LNCaP clone FGC (cell line): ENCODE results near the gene PRDM1.
A peak's percentile ranks its signal among the peaks of the same experiment; 100 is the strongest.

Experiments
- DNase-seq: peaks from one replicate; pipeline ENCODE4 v3.0.0-alpha.2; 2011; ENCODE audit warnings: low read depth
- H3K4me3 ChIP-seq: 2 replicates; pipeline ENCODE4 v1.5.1; 2011; ENCODE audit warnings: mild to moderate bottlenecking, low read depth, low read length, control low read depth
- TF ChIP-seq, protein P1 (sequence below): IDR thresholded peaks from 2 replicates; pipeline ENCODE4 v1.5.1; 2012; ENCODE audit warnings: mild to moderate bottlenecking; ENCODE audit not compliant: control insufficient read depth, insufficient read depth; ENCODE audit errors: extremely low read depth

Gene PRDM1

DNA sequence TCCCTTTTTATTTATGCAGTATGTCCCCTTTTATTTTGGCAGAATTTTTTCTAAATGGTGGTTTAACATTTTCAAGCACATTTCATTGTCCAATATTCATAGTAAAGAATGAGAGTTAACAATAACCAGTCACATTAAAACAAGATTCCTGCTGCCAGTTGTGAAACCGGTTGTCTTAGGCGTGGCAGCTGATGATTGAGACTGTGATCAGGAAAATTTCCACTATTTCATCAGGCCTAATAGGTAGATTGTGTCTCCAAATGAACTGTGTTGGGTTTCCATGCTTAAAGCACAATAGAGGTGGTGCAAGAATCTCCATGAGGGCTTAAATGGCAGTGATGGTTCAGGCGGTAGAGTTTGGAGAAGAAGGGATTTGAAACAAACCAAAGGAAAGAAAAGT is 15.3 kb downstream of the PRDM1 start:
- H3K4me3 ChIP-seq, result no peak overlapping the region
- TF ChIP-seq, protein P1, sequence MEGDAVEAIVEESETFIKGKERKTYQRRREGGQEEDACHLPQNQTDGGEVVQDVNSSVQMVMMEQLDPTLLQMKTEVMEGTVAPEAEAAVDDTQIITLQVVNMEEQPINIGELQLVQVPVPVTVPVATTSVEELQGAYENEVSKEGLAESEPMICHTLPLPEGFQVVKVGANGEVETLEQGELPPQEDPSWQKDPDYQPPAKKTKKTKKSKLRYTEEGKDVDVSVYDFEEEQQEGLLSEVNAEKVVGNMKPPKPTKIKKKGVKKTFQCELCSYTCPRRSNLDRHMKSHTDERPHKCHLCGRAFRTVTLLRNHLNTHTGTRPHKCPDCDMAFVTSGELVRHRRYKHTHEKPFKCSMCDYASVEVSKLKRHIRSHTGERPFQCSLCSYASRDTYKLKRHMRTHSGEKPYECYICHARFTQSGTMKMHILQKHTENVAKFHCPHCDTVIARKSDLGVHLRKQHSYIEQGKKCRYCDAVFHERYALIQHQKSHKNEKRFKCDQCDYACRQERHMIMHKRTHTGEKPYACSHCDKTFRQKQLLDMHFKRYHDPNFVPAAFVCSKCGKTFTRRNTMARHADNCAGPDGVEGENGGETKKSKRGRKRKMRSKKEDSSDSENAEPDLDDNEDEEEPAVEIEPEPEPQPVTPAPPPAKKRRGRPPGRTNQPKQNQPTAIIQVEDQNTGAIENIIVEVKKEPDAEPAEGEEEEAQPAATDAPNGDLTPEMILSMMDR, result no peak
- no peak for DNase-seq

DNA sequence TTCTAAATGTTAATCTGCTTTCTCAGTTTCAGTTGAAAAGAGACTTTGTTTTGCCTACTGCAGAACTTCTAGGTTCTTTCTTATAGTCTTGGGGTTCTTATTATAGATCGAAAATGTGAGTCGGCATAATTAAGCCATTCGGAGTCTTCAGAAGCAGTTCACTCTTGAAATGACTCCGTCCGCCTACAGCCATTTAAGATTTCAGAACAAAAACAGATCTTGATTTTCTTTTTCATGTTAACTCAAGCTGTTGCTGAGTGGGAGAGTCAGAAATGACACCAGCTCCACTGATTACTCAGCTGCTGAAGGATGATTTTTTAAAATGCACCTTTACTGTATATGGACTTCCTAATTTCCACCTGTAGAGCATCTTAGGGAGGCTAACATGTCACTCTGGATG is 15.9 kb downstream of the PRDM1 start:
- TF ChIP-seq, protein P1, result no peak
- H3K4me3 ChIP-seq, result no peak overlapping the region
- DNase-seq, result no peak

DNA sequence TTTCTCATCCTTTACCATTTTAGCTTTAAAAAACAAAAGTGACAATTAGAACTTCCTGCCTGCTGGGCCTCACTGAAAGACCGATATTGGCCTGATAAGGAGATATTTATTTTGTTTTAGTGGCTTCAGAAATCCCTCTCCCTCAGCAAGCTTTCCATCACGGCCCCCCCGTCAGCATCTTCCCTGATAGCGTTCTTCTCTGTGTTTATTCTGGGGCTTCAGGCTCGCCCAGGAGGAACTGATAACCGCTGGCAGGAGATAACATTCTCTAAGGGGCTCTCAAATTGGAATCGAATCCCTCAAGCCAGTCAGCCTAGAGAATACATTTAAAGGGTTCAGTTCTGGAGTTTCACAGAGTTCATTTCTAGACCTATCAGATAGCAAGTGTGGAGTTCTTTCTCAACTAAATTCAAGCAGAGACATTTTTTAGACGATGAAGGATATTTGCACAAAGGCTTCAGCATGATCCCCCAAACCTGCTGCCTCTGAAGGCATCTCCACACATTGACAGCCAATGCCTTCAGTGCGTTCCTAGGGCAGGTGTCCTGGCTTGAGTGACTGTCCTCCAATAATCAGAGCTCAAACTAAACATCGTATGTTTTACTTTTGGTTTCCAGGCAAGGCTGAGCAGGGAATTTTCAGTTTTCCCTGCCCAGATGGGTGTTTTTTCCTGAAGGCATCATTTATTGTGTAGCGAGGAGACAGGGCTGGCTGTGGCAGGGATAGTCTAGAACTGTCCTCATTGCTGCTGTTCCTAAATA is 17.0 kb downstream of the PRDM1 start:
- no peak for DNase-seq
- no peak overlapping the region for H3K4me3 ChIP-seq
- TF ChIP-seq, protein P1, result no peak

DNA sequence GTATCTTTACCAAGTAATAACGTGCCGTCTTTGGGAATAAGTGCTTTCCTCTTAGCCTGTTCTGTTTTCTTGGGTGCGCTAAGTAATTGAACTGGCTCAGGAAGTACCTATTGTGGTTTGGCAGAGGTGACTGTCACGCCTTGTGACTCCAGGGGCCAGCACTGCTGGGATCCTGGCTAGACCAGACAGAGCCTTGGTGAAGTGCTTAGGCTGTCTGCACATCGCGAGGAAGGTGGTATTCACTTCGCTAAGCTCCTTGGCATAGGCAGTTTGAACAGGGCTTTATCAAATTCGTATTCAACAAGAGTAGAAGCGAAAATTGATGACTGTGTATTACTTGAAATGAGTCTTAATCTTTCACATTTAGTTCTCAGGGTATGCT is 17.6 kb downstream of the PRDM1 start:
- peak; percentile 23 for DNase-seq
- TF ChIP-seq, protein P1, result no peak
- no peak overlapping the region for H3K4me3 ChIP-seq

DNA sequence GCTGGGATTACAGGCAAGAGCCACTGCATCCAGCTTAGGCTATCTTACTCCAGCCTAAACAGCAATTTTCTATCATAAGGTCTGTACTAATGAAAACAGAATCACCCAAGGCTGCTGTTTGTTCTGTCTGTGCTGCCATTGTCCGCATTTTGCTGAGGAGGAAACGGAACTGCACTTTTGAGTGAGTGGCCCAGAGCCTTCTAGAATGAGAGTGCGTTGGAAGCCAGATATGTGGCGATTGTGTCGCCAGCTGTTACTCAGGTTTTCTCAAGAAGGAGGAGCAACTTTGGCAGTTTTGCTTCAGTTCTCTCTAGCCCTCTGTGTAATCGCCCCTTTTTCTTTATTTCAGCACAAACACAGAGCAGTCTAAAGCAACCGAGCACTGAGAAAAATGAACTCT is 18.3 kb downstream of the PRDM1 start:
- TF ChIP-seq, protein P1, result no peak
- H3K4me3 ChIP-seq, result no peak overlapping the region
- no peak for DNase-seq

DNA sequence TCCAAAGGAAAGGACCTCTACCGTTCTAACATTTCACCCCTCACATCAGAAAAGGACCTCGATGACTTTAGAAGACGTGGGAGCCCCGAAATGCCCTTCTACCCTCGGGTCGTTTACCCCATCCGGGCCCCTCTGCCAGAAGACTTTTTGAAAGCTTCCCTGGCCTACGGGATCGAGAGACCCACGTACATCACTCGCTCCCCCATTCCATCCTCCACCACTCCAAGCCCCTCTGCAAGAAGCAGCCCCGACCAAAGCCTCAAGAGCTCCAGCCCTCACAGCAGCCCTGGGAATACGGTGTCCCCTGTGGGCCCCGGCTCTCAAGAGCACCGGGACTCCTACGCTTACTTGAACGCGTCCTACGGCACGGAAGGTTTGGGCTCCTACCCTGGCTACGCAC is 18.8 kb downstream of the PRDM1 start:
- H3K4me3 ChIP-seq, result no peak overlapping the region
- TF ChIP-seq, protein P1, result no peak
- DNase-seq, result no peak

DNA sequence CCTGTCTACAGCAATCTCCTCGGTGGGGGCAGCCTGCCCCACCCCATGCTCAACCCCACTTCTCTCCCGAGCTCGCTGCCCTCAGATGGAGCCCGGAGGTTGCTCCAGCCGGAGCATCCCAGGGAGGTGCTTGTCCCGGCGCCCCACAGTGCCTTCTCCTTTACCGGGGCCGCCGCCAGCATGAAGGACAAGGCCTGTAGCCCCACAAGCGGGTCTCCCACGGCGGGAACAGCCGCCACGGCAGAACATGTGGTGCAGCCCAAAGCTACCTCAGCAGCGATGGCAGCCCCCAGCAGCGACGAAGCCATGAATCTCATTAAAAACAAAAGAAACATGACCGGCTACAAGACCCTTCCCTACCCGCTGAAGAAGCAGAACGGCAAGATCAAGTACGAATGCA is 19.4 kb downstream of the PRDM1 start:
- H3K4me3 ChIP-seq, result no peak overlapping the region
- TF ChIP-seq, protein P1, result no peak
- DNase-seq, result no peak
